Measurements from ENCODE around the gene LMF1.
"Not testable (repeated sequence)": the region's sequence is repeated elsewhere in the genome, so short reads cannot be mapped to it uniquely, and the experiment has no call there.

The LMF1 gene

GRCh38 chr16:870856-871561 lies 99.8 kb downstream of the LMF1 start:
- DNase-seq (ENCODE audit: low read depth in 2 of 3, low spot score in 1 of 3) = no peak

GRCh38 chr16:869823-870641 lies 100.8 kb downstream of the LMF1 start:
- DNase-seq (ENCODE audit: low read depth in 2 of 3, low spot score in 1 of 3) = no peak

- DNase-seq (ENCODE audit: low read depth in 2 of 3, low spot score in 1 of 3) = no peak
Observed at GRCh38 chr16:868846-869822, 101.7 kb downstream of the LMF1 start.

GRCh38 chr16:868386-868755 lies 102.4 kb downstream of the LMF1 start:
- DNase-seq (ENCODE audit: low read depth in 2 of 3, low spot score in 1 of 3) = no peak

GRCh38 chr16:867421-868385 lies 103.1 kb downstream of the LMF1 start:
- no peak for DNase-seq (ENCODE audit: low read depth in 2 of 3, low spot score in 1 of 3)

- DNase-seq (ENCODE audit: low read depth in 2 of 3, low spot score in 1 of 3) = no peak
Observed at GRCh38 chr16:866252-866896, 104.4 kb downstream of the LMF1 start.

GRCh38 chr16:865026-865425 lies 105.8 kb downstream of the LMF1 start:
- DNase-seq (ENCODE audit: low read depth in 2 of 3, low spot score in 1 of 3) = no peak

- no peak for DNase-seq (ENCODE audit: low read depth in 2 of 3, low spot score in 1 of 3)
Observed at GRCh38 chr16:861446-861845, 109.3 kb downstream of the LMF1 start.

GRCh38 chr16:860891-861290 lies 109.9 kb downstream of the LMF1 start:
- no peak for DNase-seq (ENCODE audit: low read depth in 2 of 3, low spot score in 1 of 3)

- not testable (repeated sequence) for DNase-seq (ENCODE audit: low read depth in 2 of 3, low spot score in 1 of 3)
Observed at GRCh38 chr16:858971-859370, 111.8 kb downstream of the LMF1 start.

GRCh38 chr16:858441-858840 lies 112.3 kb downstream of the LMF1 start:
- not testable (repeated sequence) for DNase-seq (ENCODE audit: low read depth in 2 of 3, low spot score in 1 of 3)

- no peak for DNase-seq (ENCODE audit: low read depth in 2 of 3, low spot score in 1 of 3)
Observed at GRCh38 chr16:856811-857210, 114.0 kb downstream of the LMF1 start.

- DNase-seq (ENCODE audit: low read depth in 2 of 3, low spot score in 1 of 3) = no peak
Observed at GRCh38 chr16:856101-856500, 114.7 kb downstream of the LMF1 start.

GRCh38 chr16:855471-855870 lies 115.3 kb downstream of the LMF1 start:
- DNase-seq (ENCODE audit: low read depth in 2 of 3, low spot score in 1 of 3) = no peak

- no peak for DNase-seq (ENCODE audit: low read depth in 2 of 3, low spot score in 1 of 3)
Observed at GRCh38 chr16:854808-855410, 115.9 kb downstream of the LMF1 start.

- no peak for DNase-seq (ENCODE audit: low read depth in 2 of 3, low spot score in 1 of 3)
Observed at GRCh38 chr16:853981-854807, 116.6 kb downstream of the LMF1 start.

GRCh38 chr16:853306-853705 lies 117.5 kb downstream of the LMF1 start:
- no peak for DNase-seq (ENCODE audit: low read depth in 2 of 3, low spot score in 1 of 3)

GRCh38 chr16:852451-853185 lies 118.2 kb downstream of the LMF1 start:
- no peak for DNase-seq (ENCODE audit: low read depth in 2 of 3, low spot score in 1 of 3)
